Stimulated activated CD8-positive, alpha-beta memory T cell treated with anti-CD3 and anti-CD28 coated beads, Interleukin-7, amount 100 ng/mL, for 1 hour (primary cell): ENCODE results near the gene RNF44.
A peak's percentile ranks its signal among the peaks of the same experiment; 100 is the strongest.
"Not testable (repeated sequence)": the region's sequence is repeated elsewhere in the genome, so short reads cannot be mapped to it uniquely, and the experiment has no call there.

ENCODE experiments used
- DNase-seq, 2 donors: peaks; one replicate each; pipeline ENCODE4 v3.0.0-alpha.2; 2020; ENCODE audit warnings: low read depth in 2 of 2

The RNF44 gene

GRCh38 chr5:176552332-176552869, 15.2 kb upstream of the RNF44 start:
- DNase-seq: no peak

GRCh38 chr5:176550937-176551336, 13.7 kb upstream of the RNF44 start:
- not testable (repeated sequence) for DNase-seq

DNA sequence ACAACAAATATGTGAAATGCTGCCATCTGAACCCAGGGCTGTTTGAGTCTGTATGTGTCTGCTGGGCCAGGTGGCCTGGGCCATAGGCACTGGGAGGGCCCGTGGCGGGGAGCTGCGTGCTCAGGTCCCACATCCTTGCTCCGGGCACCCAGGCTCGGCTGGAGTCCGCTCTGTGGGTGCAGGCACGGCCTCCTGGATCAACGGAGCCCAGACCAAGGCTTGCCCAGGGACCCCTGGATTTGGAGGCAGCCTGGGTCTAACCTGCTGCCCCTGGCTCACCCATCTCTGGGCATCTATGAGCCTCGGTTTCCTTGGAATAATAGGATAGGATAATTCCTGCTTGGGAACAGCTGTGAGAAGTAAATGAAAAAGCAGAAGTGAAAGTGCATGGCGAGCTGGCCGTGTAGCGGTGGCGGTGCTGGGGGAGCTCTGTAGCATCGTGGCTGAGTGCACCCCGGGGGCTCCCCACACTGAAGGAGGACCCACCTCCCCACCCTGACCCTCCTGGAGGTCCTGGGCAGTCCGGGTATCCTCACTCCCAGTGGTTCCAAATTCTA, 13.2 kb upstream of the RNF44 start:
- DNase-seq: no peak

- no peak for DNase-seq
These were observed 12.7 kb upstream of the RNF44 start for GRCh38 chr5:176549871-176550270.

DNA sequence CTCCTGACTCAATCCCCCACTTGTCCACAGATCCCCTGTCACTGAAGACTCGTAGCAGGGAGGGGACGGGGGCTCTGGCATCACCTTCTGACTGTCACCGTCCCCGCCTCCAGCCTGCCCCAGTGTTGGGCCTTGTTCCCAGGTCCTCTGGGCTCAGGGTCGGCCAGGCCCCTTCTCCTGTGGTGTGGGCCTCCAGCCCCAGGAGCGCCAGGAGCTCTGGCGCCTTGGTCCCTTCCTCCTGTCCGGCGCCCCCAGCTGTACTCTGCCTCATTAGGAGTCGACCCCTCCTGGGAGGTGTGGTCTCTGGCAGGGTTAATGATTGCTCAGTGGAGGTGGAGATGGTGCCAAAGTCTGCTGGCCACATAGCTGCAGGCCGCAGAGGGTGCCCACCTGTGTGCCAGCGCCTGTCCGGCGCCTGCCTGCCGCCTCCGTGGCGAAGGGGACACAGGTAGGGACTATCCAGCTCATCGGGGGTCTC, 11.8 kb upstream of the RNF44 start, which contains the start of gene CDHR2:
Gene CDHR2 (plus strand): TSS at position 376 of the 478 bp plus-strand sequence. CDS start 16,011 bp downstream, outside the sequence.
- no peak for DNase-seq

- DNase-seq: no peak
These were observed 10.6 kb upstream of the RNF44 start for GRCh38 chr5:176547802-176548201.

DNA sequence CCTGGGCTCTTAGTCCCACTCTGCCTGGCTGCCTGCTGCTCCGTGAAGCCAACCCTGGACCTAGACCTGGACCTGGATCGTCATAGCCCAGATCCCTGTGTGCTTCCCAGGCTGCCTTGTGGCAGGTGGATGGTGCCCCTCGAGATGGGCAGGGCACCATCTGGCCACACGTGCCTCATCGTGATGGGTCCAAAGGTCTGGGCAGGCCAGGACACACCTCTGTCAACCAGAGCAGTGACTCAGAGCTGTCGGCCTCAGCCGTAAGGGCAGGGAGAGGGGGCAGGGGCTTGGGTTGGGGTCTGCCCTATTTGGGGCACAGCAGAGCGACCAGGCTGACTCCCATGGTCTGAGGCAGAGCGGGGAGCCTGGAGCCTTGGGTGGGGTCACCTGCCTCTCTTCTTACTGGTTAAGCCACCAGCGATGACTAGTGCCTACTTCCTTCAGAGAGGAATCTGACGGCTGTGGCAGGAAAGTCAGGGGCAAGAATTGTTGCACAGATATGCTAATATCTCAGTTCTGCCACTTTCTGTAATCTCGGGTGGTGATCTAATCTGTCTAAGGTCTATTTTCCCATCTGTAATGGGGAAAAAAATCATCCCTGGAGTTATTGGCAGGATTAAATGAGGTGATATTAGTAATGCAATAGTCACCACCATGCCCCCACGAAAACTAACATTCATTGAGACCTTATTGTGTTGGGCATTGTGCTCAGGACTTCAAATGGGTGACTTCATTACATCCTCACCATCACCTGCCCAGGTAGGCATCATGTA, 8.7 kb upstream of the RNF44 start:
- no peak for DNase-seq

DNA sequence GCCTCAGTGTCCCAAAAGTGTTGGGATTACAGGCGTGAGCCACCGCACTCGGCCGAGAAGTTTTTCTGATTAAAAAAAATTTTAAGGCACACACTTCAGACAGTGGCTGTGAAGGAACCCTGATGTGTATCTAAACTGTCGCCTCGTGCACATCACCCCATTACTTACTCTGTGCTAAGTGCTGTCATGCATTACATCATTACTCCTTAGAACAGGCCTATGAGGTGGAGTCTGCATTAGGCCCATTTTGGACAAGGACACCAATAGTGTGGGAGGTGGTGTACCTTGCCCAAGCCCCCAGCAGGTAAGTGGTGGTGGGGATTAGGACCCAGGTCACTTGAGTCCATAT, 8.2 kb upstream of the RNF44 start:
- no peak for DNase-seq

GRCh38 chr5:176543428-176544182, 6.4 kb upstream of the RNF44 start:
- DNase-seq: peak; percentile 37 to 46

GRCh38 chr5:176542596-176543427, 5.6 kb upstream of the RNF44 start:
- no peak for DNase-seq

DNA sequence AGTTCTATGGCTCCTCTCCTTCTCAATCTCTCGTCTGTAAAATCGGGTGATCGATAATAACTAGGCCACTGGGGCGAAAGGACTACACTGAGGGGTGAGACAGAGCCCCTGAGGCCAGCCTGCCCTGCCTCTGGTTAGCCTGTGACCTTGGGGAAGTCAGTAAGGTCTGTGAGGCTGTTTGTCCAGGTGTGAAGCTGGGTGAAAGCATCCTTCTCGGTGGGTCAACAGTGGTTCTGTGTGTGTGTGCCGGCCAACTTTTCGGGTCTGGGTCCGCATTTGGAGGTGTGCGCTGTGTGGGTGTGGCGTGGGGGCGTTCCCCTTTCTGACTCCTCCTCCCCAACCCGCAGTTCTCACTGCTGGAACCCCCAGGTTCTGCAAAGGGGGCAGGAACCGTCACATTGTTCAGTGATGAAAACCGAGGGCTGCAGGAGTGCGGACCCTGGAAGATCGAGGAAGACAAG, 5.0 kb upstream of the RNF44 start:
- peak in 1 of 2 donors; percentile 41 for DNase-seq

GRCh38 chr5:176541338-176542134, 4.3 kb upstream of the RNF44 start:
- peak; percentile 37 to 41 for DNase-seq

DNA sequence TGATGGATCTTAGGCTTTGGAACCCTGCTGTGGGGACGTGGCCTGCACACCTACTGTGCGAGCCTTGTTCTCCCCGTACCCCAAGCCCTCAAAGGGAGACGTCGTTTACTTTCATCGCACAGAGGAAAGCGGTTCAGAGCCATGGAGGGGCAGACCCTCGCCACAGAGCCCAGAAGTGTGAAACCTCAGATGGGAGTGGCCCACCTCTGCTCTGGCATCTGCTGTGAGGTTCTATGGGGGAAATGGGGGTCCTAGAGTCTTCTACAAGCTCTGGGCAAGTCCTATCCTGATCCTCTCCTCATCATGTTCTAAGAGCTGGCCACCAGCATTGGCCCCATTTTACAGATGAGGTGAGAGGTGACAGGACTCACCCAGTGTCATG, 3.7 kb upstream of the RNF44 start:
- no peak for DNase-seq

DNA sequence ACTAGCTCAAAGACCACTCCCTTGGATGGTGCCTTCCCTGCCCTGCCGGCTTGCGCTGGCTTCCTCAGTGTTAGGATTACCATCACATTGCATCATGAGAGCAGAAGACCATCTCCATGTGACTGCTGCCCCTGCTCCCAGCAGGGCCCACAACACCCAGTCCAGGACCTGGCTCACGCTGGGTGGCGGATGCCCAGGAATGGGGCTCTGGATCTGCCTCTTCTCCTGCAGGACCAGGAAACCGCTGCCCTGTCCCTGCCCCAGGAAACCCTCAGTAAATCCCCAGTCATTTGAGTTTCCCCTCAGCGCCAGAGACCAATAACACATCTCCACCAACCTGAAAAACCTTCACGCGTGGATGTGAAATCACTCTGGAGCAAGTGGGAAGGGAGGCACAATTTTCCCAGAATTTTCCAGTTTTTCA, 3.3 kb upstream of the RNF44 start:
- DNase-seq: no peak

DNA sequence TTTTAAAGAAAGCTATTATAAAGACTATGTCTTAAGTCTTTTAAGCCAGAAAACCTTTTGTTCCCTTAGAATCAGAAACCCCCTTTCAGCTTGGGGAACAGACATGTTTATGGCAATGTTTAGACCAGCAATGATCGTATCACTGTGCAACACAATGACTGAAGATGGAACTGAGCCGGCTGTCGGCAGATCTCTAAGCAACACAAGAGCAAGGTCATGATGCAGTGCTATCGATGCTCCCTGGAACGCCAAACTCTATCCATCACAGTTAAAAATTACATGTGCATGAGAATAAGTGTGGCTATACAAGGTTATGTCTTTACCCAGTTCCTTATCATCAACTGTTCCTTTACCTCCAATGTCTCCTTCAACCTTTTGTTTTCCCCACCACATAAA, 1.8 kb upstream of the RNF44 start:
- DNase-seq: no peak

DNA sequence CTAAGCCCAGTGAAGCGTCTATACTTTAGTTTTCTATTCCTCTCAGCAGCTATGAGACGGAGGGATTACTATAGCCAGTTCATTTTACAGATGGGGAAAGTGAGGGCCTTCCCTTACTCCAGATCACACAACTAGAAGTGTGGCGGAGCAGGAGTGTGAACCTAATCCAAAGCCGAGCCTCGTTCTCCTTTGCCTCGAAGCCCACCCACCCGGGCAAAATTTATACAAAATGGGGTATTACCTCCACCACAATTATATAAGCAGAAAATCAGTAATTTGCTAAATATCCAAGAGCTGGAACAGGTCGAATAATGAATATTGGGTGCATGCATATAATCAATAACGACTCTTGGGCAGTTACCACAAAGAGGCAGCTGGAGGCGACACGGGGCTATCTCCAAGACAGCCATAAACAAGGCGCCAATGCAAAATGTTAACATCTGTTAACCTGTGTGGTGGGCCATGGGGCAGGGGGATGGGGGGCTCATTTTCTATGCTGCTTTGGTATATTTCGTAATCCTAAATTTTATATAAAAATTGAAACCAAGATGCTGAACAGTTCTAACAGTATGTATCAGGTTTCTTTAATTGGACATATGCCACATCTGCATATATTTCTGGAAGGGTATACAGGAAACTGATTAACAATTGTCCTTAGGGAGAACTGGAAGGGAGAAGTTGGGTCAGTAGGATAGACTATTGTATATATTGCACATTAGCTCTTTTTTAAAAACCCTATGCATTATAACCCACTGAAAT, 1.2 kb upstream of the RNF44 start:
- DNase-seq: no peak

DNA sequence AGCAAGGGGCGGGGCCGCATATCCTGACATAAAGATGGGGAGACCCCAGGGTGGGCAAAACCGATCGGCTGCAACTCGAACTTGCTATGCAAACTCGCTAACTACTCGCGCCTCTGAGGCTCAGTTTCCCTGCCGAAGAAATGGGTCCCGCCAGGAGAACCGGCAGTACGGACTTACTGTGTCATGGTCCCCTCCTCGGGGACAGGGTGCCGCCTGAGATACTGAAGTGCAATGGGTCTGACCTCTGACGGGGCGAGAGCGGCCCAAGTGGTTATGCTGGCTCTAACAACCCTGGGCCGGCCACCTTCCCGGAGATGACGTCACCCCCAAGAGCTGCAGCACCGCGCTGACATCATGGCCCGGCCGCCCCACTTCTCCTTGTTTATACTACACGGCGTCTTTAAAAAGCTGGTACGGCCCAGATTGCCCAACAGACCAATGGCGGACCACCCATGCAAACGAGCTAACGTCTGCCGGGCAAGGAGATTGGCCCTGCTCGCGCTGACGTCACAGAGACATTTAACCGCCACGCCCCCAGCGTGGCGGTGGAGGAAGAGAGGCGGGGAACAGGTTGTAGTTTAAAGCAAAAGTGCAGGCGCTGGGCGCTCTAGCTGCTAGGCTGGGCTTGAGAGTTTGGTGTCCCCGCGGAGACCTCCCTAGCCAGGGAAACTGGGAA, 490 bp upstream of the RNF44 start:
- peak; percentile 90 to 92 for DNase-seq

- DNase-seq: peak; percentile 66 to 69
These were observed 885 bp downstream of the RNF44 start for GRCh38 chr5:176536132-176536901.
